Neural cell (in vitro differentiated cells): ENCODE measurements around the gene RAPGEF2. TPM values are rescaled to one million over a fixed set of nuclear protein-coding genes. Genes with fewer than 3 reads are reported as not detected.
A peak's percentile ranks its signal among the peaks of the same experiment; 100 is the strongest.

Experiments used
- H2AFZ ChIP-seq: fragments of 200-600, 300-800 bp; sonication (generic), shearing (Covaris generic); 2 replicates; pipeline ENCODE4 v1.6.0; 2014; ENCODE audit warnings: low read depth, mild to moderate bottlenecking, antibody characterized with exemption, low read length, moderate library complexity
- H3F3A ChIP-seq: fragments of 200-600 bp; shearing (Covaris generic); 2 replicates; pipeline ENCODE4 v1.6.1; 2016; ENCODE audit warnings: mild to moderate bottlenecking, moderate library complexity, mixed read lengths, antibody characterized with exemption, low read length; ENCODE audit not compliant: insufficient read depth, poor library complexity, severe bottlenecking
- H3K27ac ChIP-seq: fragments of 200-600, 300-800 bp; sonication (generic), shearing (Covaris generic); 2 replicates; pipeline ENCODE4 v1.5.1; 2014; ENCODE audit warnings: mild to moderate bottlenecking, low read length, moderate library complexity
- H3K27me3 ChIP-seq: fragments of 300-800, 200-600 bp; sonication (generic), shearing (Covaris generic); 2 replicates; pipeline ENCODE4 v1.6.0; 2014; ENCODE audit warnings: mild to moderate bottlenecking, low read depth, low read length, moderate library complexity; ENCODE audit not compliant: insufficient read depth
- H3K36me3 ChIP-seq: fragments of 300-800, 200-600 bp; sonication (generic), shearing (Covaris generic); 2 replicates; pipeline ENCODE4 v1.5.1; 2014; ENCODE audit warnings: mild to moderate bottlenecking, antibody characterized with exemption, low read length, moderate library complexity; ENCODE audit not compliant: insufficient read depth
- H3K4me2 ChIP-seq: fragments of 300-800, 200-600 bp; sonication (generic), shearing (Covaris generic); 2 replicates; pipeline ENCODE4 v1.6.0; 2014; ENCODE audit warnings: mild to moderate bottlenecking, low read length
- H3K4me3 ChIP-seq: fragments of 300-800, 200-600 bp; sonication (generic), shearing (Covaris generic); 2 replicates; pipeline ENCODE4 v1.5.1; 2014; ENCODE audit warnings: mild to moderate bottlenecking, low read length, moderate library complexity
- H3K79me2 ChIP-seq: fragments of 200-600 bp; shearing (Covaris generic); replicated peaks from 2 replicates; pipeline ENCODE4 v1.6.0; 2014; ENCODE audit warnings: mild to moderate bottlenecking, low read length, moderate library complexity; ENCODE audit not compliant: insufficient read depth
- H3K9ac ChIP-seq: fragments of 300-800, 200-600 bp; sonication (generic), shearing (Covaris generic); 2 replicates; pipeline ENCODE4 v1.6.1; 2016; ENCODE audit warnings: mild to moderate bottlenecking, low read length, mixed read lengths
- H3K9me2 ChIP-seq: fragments of 200-600 bp; shearing (Covaris generic); 2 replicates; pipeline ENCODE4 v1.6.1; 2016; ENCODE audit warnings: mild to moderate bottlenecking, low read length, mixed read lengths; ENCODE audit not compliant: insufficient read depth
- H3K9me3 ChIP-seq: fragments of 200-600, 300-800 bp; sonication (generic), shearing (Covaris generic); 2 replicates; pipeline ENCODE4 v1.6.1; 2016; ENCODE audit warnings: mild to moderate bottlenecking, mixed run types, low read length, moderate library complexity, mixed read lengths
- H4K20me1 ChIP-seq: fragments of 200-600 bp; shearing (Covaris generic); 2 replicates; pipeline ENCODE4 v1.6.1; 2016; ENCODE audit warnings: mild to moderate bottlenecking, mixed run types; ENCODE audit not compliant: insufficient read depth
- EP300 ChIP-seq: fragments of 450-650 bp; conservative IDR thresholded peaks from 2 replicates; pipeline ENCODE4 v1.6.1; 2014; ENCODE audit warnings: antibody characterized with exemption, mild to moderate bottlenecking, moderate library complexity; ENCODE audit not compliant: poor library complexity, severe bottlenecking
- EZH2 ChIP-seq: fragments of 200-600, 300-800 bp; shearing (Covaris generic), sonication (generic); IDR thresholded peaks from 2 replicates; pipeline ENCODE4 v1.6.1; 2014; ENCODE audit warnings: antibody characterized with exemption, low read length, borderline replicate concordance, mild to moderate bottlenecking; ENCODE audit not compliant: insufficient read depth, poor library complexity, severe bottlenecking
- MXI1 ChIP-seq: fragments of 450-650 bp; conservative IDR thresholded peaks from 2 replicates; pipeline ENCODE4 v1.6.1; 2014; ENCODE audit warnings: antibody characterized with exemption, mild to moderate bottlenecking; ENCODE audit not compliant: poor library complexity, severe bottlenecking
- POLR2AphosphoS5 ChIP-seq: IDR thresholded peaks from 2 replicates; pipeline ENCODE4 v1.6.1; 2012
- RAD21 ChIP-seq: fragments of 450-650 bp; conservative IDR thresholded peaks from 2 replicates; pipeline ENCODE4 v1.6.1; 2014; ENCODE audit warnings: antibody characterized with exemption, mild to moderate bottlenecking, moderate library complexity
- REST ChIP-seq: IDR thresholded peaks from 2 replicates; pipeline ENCODE4 v1.6.1; 2012; ENCODE audit warnings: borderline replicate concordance
- SMC3 ChIP-seq: fragments of 450-650 bp; conservative IDR thresholded peaks from 2 replicates; pipeline ENCODE4 v1.6.1; 2014; ENCODE audit warnings: antibody characterized with exemption, mild to moderate bottlenecking, moderate library complexity; ENCODE audit not compliant: poor library complexity
- TAF1 ChIP-seq: IDR thresholded peaks from 2 replicates; pipeline ENCODE4 v1.6.1; 2012; ENCODE audit warnings: low read depth
- polyA plus RNA-seq: library from polyadenylated mRNA; depleted of rRNA; stranded (reverse); fragments of >200 nt; gene quantifications from 2 replicates; pipeline ENCODE4 v1.2.3, GENCODE V29; 2014

RAPGEF2 gene
- polyA plus RNA-seq, 1 donor from 2014 or later: 134 TPM

GRCh38 chr4:159105761-159106243 lies 2.9 kb downstream of the RAPGEF2 start:
- TF ChIP-seq TAF1 (no peak), RAD21 (peak; percentile 13), REST (peak; percentile 5), MXI1 (peak; percentile 21)
- Histone ChIP-seq H3K9me2 (no peaks in the 10 kb centered on the region), H3K27ac (peak overlapping the region; percentile 86), H2AFZ (no peak overlapping the region), H3K27me3 (peaks cover 3% of the 10 kb centered on the region), H3K9ac (peak overlapping the region; percentile 96), H3K79me2 (peaks cover 77% of the 10 kb centered on the region), H3K36me3 (no peaks in the 10 kb centered on the region), H3F3A (peaks cover 8% of the 10 kb centered on the region), H4K20me1 (peaks cover 36% of the 10 kb centered on the region), H3K9me3 (no peaks in the 10 kb centered on the region), H3K4me2 (peak overlapping the region; percentile 71), H3K4me3 (peak overlapping the region; percentile 84)

- Histone ChIP-seq H2AFZ (no peak overlapping the region), H3K9me3 (no peaks in the 10 kb centered on the region), H3K4me3 (peak overlapping the region; percentile 84), H3K27ac (peak overlapping the region; percentile 86), H3K27me3 (peaks cover 3% of the 10 kb centered on the region), H3K9me2 (no peaks in the 10 kb centered on the region), H3K36me3 (no peaks in the 10 kb centered on the region), H3K9ac (peak overlapping the region; percentile 96), H3F3A (peaks cover 8% of the 10 kb centered on the region), H3K79me2 (peaks cover 85% of the 10 kb centered on the region), H4K20me1 (peaks cover 43% of the 10 kb centered on the region), H3K4me2 (peak overlapping the region; percentile 71)
- TF ChIP-seq SMC3 (no peak), EZH2 (no peak), EP300 (no peak), POLR2AphosphoS5 (peak; percentile 27), REST (peak; percentile 1)
These were observed 3.8 kb downstream of the RAPGEF2 start for GRCh38 chr4:159106636-159107035.
